Measurements from ENCODE around the gene CCDC92B.

CCDC92B gene

DNA sequence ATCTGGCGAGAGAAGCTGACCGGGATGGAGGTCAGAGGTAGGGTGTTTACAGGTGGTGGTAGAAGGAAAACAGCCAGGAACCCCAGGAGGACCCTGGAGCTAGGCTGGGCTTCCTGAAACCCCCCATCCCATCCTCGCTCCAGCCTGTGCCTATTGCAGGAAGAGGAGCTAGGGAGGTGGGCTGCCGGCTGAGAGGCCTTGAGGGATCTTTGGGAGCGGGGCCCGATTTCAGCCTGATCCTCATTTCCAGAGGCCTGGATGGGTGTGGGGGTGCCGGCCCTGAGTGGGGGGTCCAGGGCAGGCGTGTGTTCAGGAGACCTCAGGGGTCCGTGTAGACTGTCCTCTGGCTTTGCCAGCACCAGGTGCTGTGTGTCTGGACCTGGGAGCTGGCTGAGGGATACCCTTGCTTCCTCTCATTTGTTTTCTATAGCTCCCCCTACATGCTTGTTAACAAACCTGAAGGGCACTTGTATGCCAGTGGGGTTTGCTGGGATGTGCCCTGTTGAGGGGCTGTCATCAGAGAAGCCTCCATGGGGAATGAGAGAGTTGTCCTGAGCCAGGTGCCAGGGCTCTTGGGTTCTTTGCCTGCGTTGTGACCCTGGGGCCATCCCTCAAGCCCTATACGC, 27.9 kb upstream of the CCDC92B start:
- DNase-seq: no peak

DNA sequence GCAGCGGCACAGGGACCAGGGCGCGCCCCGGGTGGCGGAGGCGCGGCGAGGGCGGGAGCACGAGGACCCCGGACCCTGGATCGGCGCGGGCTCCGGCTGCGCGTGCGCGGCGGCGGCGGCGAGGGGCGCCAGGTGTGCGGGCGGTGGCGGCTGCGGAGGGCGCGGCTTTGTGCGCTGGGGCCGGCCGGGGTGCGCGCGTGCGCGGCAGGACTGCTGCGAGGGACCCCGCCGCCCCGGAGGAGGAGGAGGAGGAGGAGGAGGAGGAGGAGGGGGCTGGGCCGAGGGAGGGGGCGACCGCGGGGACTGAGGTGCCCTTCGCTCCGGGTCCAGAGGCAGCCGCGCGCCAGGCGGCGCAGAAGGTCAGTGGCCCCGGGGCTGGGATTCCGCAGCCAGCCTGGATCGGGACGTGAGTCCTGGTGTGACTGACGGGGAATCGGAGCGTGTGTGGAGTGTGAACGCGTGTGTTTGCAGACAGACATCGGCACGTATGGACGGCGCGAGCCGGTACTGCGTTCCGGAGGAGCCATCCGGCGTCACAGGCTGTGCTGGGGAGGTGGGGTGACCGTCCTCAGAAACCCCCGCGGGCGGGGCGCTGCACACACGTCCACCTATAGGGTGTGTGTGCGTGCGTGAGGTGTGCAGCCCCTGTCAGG, 27.3 kb upstream of the CCDC92B start:
- DNase-seq: no peak

DNA sequence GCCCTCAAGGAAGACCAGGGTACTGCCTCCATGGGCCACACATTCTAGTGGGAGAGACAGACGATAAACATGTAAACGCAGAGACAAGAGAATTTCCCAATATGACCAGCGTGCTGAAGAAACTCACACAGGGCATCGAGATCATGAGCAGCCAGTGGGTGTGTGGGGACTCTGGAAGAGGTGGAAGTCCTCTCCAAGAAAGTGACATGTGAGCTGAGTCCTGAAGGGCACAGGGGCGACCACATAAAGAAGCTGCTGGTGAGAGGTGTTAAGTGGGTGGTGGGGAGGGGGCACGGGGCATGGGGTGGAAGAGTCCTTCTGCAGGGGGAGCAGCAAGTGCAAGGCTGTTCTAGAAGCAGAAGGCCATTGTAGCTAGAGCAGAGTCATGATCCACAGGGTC, 25.8 kb upstream of the CCDC92B start:
- no peak for DNase-seq

DNA sequence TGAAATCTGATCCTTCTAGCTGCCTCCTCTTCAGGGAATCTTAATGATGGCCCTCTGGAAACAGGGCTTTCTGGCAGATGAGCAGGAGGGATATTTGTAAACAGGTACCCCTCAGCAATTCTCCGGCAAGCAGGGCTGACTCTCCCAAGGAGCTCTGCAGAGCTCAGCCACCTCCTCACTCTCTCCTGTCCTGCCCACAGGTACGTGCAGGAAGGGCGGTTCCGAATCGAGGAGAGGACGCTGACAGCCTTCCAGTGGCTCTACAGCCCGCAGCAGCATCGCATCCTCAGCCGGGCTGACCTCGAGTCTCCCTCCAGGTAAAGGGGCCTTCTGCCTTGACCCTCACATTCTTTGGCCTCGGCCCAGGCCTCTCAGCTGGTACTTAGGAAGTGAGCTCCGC, 20.7 kb upstream of the CCDC92B start:
- no peak for DNase-seq

DNA sequence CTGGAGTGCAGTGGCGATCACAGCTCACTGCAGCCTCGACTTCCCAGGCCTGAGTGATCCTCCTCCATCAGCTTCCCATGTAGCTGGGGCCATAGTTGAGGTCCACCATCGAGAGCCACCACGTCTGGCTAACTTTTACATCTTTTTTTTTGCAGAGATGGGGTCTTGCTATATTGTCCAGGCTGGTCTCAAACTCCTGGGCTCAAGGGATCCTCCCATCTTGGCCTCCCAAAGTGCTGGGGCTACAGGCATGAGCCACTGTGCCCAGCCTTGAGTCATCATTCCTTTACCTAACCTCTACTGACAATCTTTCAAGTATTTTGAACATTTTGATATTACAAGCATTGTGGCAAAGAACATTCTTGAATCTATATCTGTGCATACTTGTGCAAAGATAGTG, 9.4 kb upstream of the CCDC92B start:
- DNase-seq: no peak

DNA sequence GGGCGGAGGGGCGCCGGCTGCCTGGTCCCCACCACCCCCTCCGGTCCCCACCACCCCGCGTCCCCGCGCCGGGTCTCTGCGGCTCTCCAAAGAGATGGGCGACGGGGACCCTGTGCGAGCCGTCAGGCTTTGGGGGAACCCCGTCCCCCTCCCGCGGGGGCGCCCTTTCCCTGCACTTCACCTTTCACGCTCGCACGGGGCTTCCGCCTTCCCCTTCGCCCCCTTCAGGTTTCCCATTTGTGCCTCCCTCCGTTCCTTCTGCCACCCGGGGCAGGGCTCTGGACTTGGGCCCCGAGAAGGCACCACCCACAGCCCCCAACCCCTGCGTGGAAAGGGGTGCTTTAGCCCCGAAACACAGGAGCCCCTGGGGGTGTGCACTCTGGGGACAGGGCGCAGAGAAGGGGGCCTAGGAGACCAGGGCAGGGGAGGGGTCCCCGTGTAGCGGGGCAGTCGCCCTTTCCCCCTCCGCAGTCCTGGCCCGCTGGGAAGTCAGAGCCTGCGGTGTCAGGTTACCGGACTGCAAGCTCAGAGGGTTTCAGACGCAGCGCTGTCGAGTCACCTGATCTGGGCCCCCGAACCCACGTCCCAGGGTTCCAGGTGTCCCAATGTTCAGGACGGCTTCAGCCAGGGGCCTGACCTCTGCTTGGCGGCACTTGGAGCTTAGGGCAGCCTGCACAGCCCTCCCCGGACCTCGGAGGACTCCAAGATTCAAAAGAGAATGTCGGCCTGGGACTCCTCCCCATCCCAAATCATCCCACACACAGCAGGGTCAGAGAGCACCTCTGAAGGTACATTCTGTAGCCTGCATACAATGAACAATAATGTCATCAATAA, 6.7 kb upstream of the CCDC92B start:
- no peak for DNase-seq

DNA sequence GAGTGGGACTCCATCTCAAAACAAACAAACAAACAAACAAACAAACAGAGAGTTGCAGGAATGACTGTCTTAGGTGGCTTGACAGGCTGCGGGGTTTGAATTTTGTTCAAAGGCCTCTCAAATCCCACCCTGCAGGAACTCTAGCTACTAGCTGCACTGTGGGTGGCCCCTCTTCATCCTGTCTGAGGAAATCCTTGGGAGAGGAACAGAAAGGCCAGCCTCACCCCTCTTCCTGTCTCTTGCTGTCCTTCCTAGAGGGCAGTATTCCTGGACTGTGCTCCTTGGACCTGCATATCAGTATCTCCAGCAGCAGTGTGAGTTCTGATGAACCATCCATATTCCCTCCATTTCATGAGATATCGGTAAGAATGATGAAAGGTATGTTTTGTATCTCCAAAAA, 2.0 kb upstream of the CCDC92B start:
- DNase-seq: no peak

DNA sequence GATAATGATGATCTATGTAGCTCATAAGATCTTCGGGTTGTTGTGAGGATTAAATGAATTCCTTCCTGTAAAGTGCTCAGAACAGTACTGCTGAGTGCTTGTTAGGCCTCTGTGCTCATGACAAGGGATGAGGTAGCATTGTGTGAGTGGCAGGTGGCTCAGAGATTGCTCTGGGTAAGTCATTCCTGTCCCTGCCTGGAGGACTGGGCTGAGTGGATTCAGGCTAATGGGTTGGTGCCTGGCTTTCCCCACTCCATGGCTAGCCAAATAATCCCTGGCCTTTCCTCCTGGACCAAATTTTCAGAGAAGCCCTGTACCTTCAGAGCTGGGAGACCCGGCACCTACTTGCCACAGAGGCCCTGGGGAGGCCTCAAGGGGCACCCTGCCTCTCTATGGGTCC, 1.3 kb upstream of the CCDC92B start:
- no peak for DNase-seq

DNA sequence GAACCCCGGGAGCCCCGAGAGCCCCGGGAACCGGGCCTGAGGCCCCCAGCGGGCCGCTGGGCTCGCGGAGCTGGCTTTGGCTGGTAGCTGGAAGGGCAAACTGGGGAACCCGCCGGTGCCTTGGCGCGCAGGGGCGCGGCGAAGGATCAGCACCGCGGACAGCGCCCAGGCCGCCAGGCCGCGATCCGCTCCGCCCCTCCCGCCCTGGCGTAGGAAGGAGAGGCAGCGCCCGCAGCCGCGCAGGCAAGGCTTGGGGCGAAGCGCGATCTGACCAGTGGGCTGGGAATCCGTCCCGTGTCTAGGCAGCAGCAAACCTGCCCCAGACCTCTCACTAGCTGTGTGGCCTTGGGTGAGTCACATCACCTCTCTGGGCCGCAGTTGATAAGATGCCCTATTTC, 331 bp upstream of the CCDC92B start:
- DNase-seq: peak in 1 of 2 experiments; percentile 22

DNA sequence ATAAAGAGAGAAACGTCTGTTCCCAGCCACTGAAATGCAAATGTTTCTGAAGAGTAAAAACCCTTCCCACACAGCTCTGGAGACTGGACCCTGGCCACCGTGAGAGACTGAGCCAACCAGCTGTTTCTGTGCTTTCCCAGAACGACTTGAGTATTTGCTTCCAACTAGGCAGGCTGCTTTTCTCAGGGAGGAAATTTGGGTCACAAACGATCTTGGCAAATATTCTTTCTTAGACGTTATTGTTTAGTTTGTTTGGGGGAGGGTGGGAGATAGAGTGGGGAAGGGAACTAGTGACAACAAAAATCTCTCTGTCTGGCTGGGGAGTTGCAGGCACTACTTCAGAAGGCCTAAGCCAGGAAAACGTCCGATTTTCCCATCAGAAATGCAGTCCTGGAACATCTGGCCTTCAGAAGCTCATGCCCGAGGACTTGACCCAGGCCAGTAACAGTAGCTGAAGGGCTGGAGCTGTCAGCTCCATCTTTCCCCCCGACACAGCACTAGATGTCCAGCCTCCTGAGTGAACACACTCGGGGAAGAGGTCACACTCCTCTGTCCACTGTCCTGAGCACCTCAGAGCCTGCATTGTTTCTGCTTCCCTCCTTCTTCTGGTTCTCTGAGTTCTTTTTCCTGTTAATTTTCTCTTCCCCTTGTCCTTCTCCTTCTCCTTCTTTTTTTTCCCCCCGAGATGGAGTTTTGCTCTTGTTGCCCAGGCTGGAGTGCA, 4.0 kb downstream of the CCDC92B start:
- no peak for DNase-seq

DNA sequence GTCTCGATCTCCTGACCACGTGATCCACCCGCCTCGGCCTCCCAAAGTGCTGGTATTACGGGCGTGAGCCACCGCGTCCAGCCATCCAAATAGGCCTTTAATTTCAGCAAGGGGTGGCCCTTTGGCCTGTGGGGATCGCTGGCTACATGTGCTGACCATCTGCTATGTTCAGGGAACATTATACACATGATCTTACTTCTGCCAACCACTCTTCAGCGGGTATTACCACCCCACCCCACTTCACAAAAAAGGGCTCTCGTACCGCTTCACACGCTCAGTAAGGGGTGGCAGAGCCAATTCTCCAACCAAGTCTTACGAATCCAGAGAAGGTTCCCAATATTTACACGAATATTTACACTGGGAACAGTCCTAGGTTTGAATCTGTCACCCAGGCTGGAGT, 11.8 kb downstream of the CCDC92B start:
- DNase-seq: no peak

DNA sequence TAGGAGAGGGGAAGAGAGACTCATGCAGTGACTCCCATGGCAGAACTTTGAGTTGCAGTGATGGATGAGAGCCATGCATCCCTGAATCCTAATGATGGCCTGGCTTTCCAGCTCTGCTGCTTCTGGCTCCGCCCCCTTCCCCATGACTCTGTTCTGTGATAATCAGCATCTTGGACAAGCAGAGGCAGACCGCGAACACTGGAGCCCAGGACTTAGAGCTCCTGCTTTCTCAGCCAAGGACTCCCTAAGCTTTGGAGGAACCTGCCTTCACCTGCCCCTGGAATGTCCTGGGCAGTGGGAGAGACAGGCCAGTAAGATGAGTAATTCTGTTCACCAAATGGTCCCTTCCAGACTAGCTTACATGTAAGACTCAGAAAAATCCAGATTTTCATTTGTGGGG, 12.5 kb downstream of the CCDC92B start:
- no peak for DNase-seq

DNA sequence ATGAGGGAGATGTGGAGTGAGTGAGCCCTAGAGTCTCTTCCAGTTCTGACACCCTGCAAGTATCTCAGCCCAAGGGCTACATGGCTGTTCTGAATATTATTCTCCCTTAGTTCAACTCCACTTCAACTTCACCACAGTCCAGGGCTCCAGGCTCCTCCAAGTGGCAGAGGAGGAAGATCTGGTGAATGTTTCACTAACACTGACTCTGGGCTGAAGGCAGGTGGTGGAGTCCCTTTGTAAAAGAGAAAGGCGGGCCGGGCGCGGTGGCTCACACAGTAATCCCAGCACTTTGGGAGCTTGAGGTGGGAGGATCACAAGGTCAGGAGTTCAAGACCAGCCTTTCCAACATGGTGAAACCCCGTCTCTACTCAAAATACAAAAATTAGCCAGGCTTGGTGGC, 13.6 kb downstream of the CCDC92B start:
- no peak for DNase-seq

DNA sequence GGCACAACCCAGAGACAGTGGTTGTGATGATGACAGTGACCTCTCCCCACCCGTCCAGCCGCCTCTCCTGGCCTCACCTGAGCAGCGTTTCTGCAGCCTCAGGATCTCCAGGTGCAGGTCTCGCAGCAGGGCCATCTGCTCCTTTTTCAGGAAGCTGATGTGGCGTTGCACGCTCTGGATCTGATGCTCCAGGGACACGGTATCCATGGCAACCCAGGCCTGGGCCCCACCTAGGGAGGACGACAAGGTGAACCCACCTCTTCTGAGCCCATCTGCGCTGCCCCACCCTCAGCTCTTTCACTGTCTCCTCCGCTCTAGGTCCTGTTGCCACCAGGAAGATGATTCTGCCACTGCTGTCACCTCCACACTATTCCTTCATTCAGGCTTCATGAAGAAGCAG, 14.5 kb downstream of the CCDC92B start:
- DNase-seq: no peak

DNA sequence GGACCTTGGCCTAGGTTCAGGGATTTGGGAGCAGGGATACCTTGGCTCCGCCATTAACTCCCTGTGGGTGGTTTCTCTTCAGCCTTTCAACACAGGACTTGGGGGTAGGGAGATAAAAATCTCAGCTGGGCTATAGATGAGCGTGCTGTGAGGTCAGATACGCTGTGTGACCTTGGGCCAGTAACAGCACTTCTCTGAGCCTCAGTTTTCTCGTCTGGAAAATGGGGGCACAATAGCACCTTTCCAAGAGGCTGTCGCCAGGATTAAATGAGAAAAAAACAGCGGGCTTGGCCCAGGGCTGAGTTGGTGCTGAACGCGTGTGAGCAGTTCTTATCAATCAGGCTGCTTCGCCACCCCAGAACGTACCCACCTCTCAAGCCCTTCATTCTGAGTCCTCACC, 17.6 kb downstream of the CCDC92B start:
- DNase-seq: no peak

DNA sequence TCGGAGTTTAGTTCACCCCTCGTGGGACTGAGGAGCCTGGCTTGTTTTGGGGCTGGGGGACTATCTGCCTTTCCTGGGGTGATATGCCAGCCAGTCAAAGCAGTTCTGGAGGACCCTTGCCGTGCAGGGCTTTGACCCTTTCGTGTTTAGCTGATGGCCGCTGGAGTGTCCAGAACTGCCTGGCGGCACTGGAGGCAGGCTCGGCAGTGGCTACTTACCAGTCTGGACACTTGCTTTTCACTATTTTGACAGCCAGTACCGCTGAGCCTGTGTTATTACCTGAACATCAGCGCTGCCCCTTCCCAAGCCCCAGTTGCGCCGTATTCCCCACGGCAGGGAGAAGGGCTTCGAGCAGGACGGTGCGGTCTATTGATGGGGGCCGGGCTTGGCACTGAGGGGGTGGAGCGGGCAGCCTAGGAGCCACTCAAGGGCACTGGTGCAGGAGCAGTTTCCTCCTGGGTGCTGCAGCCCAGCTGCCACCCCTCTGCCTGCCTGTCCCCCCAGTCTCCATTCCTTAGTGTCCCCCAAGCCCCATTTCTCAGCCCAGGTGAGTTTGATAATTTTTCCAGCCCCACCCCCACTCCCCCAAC, 18.6 kb downstream of the CCDC92B start:
- no peak for DNase-seq

DNA sequence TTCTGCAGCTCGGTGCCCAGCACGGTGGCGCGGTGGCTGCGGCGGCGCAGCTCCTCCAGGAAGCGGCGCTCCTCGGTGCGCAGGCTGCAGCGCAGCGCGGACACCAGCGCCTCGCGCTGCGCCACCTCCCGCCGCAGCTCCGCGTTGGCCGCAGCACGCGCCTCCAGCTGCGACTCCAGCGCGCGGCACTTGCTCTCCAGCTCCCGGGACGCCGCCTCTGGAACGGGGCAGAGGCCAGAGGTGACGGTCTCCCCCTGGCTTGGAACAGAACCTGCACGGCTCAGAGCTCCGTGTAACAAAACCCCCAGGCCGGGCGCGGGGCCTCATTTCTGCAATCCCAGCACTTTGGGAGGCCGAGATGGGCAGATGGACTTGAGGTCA, 24.7 kb downstream of the CCDC92B start:
- no peak for DNase-seq

DNA sequence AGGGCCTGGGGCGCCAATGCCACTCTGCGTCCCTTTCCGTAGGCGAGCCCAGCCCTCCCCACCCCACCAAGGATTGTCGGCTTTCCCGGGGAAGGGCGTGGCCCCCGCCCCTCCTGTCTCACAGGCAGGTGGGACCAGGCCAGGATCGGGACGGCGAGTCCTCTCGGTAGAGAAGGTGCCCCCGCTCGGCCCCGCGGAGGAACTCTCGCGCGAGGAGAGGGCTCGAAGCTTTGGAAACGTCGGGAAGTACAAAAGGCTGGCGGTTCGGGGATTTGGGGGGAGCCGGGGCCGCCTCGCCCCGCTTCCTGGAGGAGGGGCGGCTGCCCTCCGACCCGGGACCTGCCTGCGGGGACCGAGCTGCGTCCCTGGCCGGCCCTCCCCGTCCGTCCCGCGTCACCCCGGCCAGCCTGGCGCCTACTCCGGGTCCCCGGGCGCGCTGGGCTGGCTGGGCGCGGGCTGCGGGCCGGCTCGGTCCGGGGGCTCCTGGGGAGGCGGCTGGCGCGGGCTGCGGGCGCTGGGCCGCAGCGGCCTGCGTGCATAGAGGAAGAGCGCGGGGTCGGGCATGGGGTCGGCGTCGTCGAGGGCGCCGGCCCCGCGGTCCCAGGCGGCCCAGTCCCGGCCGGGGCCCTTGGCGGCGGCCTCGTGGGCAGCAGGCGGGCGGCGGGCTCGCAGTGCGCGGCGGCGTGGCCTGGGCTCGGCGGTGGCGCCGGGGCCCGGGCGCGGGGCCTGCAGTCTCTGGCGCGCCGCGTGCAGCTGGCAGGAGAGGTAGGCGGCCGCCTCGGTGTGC, 25.3 kb downstream of the CCDC92B start:
- DNase-seq: no peak

DNA sequence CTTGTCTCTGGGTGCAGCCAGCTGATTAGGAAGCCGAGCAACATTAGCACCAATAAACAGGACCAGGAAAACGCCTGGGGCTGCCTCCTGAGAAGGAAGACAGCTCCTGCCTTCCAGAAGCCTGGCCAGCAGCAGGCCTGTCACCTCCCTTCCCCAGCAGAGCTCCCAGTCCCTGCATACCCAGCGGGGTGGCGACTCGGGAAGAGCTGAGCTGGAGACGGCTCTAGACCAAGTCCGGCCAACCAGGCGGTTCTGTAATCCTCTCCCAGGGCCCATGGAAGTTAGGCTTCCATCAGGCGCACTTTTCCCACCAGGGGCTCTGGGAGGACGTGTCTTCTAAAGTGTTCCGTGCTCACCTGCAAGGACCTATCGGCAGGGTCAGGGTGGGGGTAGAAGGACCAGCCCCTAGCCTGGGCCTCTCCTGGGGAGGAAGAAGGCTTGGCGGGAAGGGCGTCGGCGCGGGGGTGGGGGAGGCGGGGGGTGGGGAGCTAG, 25.9 kb downstream of the CCDC92B start:
- DNase-seq: no peak

DNA sequence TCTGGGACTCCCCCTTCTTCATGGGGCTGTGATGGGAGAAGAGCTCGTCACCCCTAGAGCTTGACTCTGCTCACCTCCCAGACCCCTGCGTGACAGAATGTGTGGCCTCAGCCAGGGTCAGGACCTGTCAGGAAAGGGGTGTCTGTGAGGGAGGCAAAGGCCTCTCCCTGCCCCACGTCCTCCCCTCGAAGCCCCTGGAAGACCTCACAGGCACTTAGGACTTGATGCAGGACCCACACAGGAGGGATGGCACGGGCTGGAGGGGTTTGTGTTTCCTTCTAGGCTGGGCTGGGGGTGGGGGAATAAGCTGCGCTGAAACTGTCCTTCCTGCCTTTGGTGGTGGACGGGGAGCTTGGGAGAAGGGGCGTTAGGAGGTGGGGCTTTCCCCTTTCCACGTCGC, 26.8 kb downstream of the CCDC92B start:
- no peak for DNase-seq

DNA sequence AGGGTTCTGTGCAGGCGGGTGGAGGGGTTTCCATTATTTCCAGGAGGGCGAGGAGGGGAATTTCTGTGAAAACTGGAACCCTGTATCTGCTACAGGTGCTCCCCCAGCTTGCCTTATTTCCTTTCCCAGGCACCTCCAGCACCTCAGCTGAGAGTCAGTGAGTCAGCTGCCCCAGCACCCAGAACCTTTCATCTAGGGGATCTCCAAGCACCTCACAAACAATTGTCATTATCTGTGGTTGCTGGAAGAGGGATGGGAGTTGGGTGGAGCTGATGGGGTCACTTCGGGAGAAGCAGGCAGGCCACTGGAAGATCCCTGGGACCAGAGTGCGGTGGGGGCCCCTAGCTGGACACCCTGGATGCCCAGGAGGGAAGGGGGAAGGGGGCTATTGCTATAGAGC, 27.8 kb downstream of the CCDC92B start:
- DNase-seq: no peak

DNA sequence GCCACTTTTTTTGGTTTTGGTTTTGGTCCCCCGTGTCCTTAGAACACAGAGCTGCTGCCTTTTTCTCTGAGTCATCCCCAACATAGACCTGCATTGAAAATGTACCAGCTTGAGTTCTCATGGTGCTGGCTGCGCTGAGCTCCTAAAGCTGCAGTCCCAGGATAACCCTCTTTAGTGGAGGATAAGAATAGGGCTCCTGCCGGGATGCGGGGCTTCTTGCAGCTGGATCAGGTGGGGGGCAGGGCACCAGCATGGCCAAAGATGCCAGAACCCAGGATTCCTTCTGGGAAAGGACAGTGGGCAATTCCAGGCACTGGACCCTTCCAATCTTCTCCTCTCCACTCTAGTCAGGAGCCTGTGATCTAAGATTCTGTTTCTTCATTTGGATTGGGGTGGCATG, 29.6 kb downstream of the CCDC92B start:
- no peak for DNase-seq
